IPS-15b (cell line): ENCODE data around the gene DNM1L.

ENCODE experiments used
- H3K27me3 ChIP-seq: one replicate; pipeline ENCODE4 v1.6.1; 2013; ENCODE audit warnings: low read length; ENCODE audit not compliant: control insufficient read depth, insufficient read depth
- H3K36me3 ChIP-seq: one replicate; pipeline ENCODE4 v1.6.1; 2013; ENCODE audit warnings: low read length; ENCODE audit not compliant: control insufficient read depth, insufficient read depth
- H3K4me1 ChIP-seq: one replicate; pipeline ENCODE4 v1.6.1; 2013; ENCODE audit warnings: mild to moderate bottlenecking, low read length; ENCODE audit not compliant: control insufficient read depth, insufficient read depth
- H3K4me3 ChIP-seq: one replicate; pipeline ENCODE4 v1.5.1; 2013; ENCODE audit warnings: low read depth, low read length
- H3K9ac ChIP-seq: one replicate; pipeline ENCODE4 v1.6.1; 2013; ENCODE audit warnings: low read depth, mild to moderate bottlenecking, low read length
- H3K9me3 ChIP-seq: one replicate; pipeline ENCODE4 v1.6.1; 2013; ENCODE audit warnings: mild to moderate bottlenecking, low read length; ENCODE audit not compliant: control insufficient read depth, insufficient read depth

Gene DNM1L

DNA sequence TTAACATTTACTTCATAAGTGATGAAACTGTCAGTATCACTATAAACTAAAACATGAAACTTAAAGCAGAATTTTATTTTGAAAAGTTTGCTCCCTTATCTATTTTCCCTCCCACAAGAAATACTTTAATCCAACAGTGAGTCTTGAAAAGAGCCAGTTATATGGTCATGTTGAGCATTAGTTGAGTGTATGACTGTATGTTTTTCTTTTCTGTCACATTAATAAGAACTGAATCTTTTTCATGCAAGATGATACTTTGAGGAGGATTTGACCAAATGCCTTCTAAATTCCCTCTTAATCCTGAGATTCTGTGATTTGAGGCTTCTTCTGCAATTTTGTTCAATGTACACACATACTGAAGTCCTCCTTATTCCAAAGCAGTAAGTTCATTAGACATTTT, 110.3 kb downstream of the DNM1L start:
- H3K4me3 ChIP-seq: no peak overlapping the region
- no peaks in the 10 kb centered on the region for H3K4me1 ChIP-seq
- H3K9me3 ChIP-seq: no peaks in the 10 kb centered on the region
- H3K36me3 ChIP-seq: peaks cover 5% of the 10 kb centered on the region
- H3K27me3 ChIP-seq: no peaks in the 10 kb centered on the region
- H3K9ac ChIP-seq: no peak overlapping the region

- H3K9ac ChIP-seq: no peak overlapping the region
- H3K4me1 ChIP-seq: no peaks in the 10 kb centered on the region
- H3K36me3 ChIP-seq: peaks cover 5% of the 10 kb centered on the region
- H3K9me3 ChIP-seq: no peaks in the 10 kb centered on the region
- no peaks in the 10 kb centered on the region for H3K27me3 ChIP-seq
- H3K4me3 ChIP-seq: no peak overlapping the region
Measured at GRCh38 chr12:32789916-32790315, 110.8 kb downstream of the DNM1L start.

GRCh38 chr12:32794281-32794680, 115.2 kb downstream of the DNM1L start:
- H3K4me1 ChIP-seq: no peaks in the 10 kb centered on the region
- no peaks in the 10 kb centered on the region for H3K9me3 ChIP-seq
- H3K4me3 ChIP-seq: no peak overlapping the region
- H3K27me3 ChIP-seq: no peaks in the 10 kb centered on the region
- H3K9ac ChIP-seq: no peak overlapping the region
- peaks cover 5% of the 10 kb centered on the region for H3K36me3 ChIP-seq
